ENCODE results near the gene TFF1. TPM values are rescaled to one million over a fixed set of nuclear protein-coding genes. Genes with fewer than 3 reads are reported as not detected.

TFF1 gene
- total RNA-seq, 3 donors from 2014 or later (not counting 1 experiment from before 2014, with no cell fraction given): not detected

DNA sequence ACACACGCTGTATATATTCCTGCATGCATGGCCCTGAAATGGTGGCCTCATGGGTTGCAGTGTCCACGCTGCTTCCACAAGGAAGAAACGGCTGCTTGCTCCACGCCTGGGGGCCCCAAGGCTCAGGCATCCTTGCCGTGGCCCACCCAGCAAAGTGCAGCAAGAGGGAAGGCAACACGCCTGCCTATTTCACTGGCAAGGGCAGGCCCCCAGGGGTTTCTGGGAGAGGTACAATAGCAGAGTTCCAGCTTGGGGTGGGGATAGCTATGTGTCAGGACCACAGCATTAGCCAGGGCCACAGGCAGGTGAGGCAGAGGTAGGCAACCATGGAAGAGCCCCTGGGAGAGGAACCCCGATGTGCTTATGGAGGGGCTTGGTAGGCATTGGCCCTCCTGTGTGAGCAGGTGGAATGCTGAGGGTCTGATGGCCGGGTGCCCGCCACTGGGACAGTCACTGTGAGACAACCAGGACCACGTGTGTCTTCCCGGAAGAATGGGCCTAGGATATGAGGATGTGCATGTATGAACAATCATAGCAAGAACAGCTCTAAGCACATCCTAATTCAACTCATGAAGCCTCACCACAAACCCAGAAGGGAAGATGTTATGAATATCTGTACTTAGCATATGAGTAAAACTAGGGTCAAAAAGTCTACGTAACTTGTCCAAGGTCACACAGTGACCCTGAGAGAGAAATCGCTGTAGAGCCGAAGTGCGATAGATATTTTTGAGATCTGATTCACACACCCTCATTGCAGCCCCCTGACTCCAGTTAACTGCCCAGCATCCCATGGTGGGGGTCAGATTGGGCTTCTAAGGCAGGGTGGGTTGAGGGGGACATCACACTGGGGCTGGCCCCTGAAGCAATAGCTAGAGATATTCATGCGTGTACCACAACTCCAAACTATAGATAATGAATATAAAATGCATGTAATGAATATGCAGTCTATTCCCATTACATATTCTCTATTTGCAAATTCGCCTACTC lies 27.3 kb downstream of the TFF1 start:
- intact Hi-C loops (cut with micrococcal nuclease): loop anchor here (1.0 to 10.0 kb wide), 2 partner anchors 111 to 186 kb away; no protein-coding TSS in a partner anchor
- Mint-ChIP-seq H3K4me1 (peaks cover 6 to 8% of the 10 kb centered on the region in 2 donors), H3K27me3 (ENCODE audit: low read depth in 2 of 2) (peaks cover 15 to 53% of the 10 kb centered on the region in 2 donors), H3K36me3 (no peaks in the 10 kb centered on the region), H3K27ac (no peak overlapping the region), H3K9me3 (no peaks in the 10 kb centered on the region), H3K4me3 (no peak overlapping the region)
- peaks cover 6% of the 10 kb centered on the region for H3K27me3 ChIP-seq (ENCODE audit: control insufficient read depth, insufficient read depth, low read length)
- H3K36me3 ChIP-seq (ENCODE audit: control insufficient read depth, insufficient read depth, low read length): no peaks in the 10 kb centered on the region
- no peaks in the 10 kb centered on the region for H3K9me3 ChIP-seq (ENCODE audit: control insufficient read depth, insufficient read depth, low read length)
- ATAC-seq: no peak
- TF ChIP-seq, protein P1, sequence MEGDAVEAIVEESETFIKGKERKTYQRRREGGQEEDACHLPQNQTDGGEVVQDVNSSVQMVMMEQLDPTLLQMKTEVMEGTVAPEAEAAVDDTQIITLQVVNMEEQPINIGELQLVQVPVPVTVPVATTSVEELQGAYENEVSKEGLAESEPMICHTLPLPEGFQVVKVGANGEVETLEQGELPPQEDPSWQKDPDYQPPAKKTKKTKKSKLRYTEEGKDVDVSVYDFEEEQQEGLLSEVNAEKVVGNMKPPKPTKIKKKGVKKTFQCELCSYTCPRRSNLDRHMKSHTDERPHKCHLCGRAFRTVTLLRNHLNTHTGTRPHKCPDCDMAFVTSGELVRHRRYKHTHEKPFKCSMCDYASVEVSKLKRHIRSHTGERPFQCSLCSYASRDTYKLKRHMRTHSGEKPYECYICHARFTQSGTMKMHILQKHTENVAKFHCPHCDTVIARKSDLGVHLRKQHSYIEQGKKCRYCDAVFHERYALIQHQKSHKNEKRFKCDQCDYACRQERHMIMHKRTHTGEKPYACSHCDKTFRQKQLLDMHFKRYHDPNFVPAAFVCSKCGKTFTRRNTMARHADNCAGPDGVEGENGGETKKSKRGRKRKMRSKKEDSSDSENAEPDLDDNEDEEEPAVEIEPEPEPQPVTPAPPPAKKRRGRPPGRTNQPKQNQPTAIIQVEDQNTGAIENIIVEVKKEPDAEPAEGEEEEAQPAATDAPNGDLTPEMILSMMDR (IDR thresholded peaks at IDR 0.05): no peak
- no peak overlapping the region for H3K4me3 ChIP-seq (ENCODE audit: low read length)
- 89% methylated on average over 16 of the region's 17 CpGs for WGBS (ENCODE audit: insufficient coverage)
- no peak for DNase-seq
- no peak overlapping the region for H3K27ac ChIP-seq (ENCODE audit: low read length)
- peaks cover 8% of the 10 kb centered on the region for H3K4me1 ChIP-seq (ENCODE audit: control insufficient read depth, insufficient read depth, low read length)

DNA sequence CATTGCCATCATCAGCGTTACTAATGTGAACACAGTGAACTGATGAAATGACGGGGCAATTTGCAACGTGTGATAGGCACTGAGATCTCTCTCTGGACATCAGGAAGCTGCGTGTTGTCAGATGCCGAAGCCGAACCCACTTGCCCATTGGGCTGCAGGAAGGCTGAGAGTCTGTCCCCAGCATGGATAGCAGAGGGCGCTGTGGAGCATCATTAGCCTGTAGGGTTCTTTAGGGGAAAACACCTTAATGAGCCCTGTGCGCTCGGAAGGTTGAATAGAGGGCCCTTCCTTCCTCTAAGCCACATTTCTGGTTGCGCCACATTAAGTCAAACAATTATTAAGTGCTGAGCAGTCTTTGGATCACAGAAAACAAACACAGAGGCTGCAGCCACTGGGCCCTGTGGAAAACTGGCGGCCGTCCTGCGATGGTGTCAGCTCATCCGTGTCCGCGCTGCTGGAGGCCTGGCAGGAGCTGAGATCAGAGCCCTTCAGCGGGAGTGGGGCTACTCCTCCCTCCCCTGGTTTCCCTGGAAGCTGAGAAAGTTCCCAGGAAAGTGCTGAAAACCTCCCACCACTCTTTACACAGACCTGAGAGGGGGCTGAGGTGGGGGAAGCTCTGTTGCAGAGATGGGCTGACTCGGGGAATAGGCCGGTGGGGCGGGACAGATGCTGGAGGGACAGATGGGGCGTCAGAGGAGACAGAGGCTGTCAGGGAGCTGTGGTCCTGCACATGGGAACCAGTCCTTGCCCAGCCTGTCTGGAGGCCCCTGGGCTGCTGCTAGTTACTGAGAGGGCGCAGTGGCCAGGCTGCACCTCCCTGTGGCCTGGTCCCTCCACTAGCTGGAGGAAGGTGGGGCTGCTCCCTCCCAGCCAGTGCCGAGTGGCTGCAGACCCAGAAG lies 28.3 kb downstream of the TFF1 start:
- DNase-seq: peak; percentile 71 to 94
- Mint-ChIP-seq H3K4me1 (peaks cover 6 to 8% of the 10 kb centered on the region in 2 donors), H3K27ac (no peak overlapping the region), H3K9me3 (no peaks in the 10 kb centered on the region), H3K4me3 (no peak overlapping the region), H3K36me3 (no peaks in the 10 kb centered on the region), H3K27me3 (ENCODE audit: low read depth in 2 of 2) (peaks cover 19 to 58% of the 10 kb centered on the region in 2 donors)
- Histone ChIP-seq H3K36me3 (ENCODE audit: control insufficient read depth, insufficient read depth, low read length) (no peaks in the 10 kb centered on the region), H3K4me1 (ENCODE audit: control insufficient read depth, insufficient read depth, low read length) (peaks cover 8% of the 10 kb centered on the region), H3K9me3 (ENCODE audit: control insufficient read depth, insufficient read depth, low read length) (no peaks in the 10 kb centered on the region), H3K27ac (ENCODE audit: low read length) (no peak overlapping the region), H3K27me3 (ENCODE audit: control insufficient read depth, insufficient read depth, low read length) (peaks cover 6% of the 10 kb centered on the region), H3K4me3 (ENCODE audit: low read length) (no peak overlapping the region)
- peak; percentile 83 to 100 (median 99) for ATAC-seq
- TF ChIP-seq, protein P1 (IDR thresholded peaks at IDR 0.05): peak; percentile 70
- intact Hi-C loops (cut with micrococcal nuclease): loop anchor here (1.0 to 10.0 kb wide), 2 partner anchors 112 to 187 kb away; no protein-coding TSS in a partner anchor
- 58% methylated on average over 22 of the region's 23 CpGs for WGBS (ENCODE audit: insufficient coverage)

DNA sequence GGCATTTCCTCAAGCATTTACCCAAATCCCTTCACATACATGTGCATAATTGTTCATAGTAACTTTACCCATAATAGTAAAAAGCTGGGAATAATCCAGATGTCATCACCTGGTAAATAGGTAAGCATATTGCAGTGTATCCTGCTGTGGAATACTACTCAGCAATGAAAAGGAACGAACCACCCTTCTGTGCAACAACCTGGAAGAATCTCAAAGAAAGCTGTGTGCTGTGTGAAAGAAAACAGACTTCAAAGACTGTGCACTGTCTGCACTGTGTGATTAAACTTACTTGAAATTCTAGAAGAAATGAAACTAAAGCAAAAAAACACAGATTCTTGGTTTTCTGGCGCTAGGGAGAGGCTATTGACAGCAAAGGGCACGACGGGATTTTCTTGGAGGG lies 29.1 kb downstream of the TFF1 start:
- TF ChIP-seq, protein P1 (IDR thresholded peaks at IDR 0.05): no peak
- H3K4me1 Mint-ChIP-seq: peaks cover 6 to 8% of the 10 kb centered on the region in 2 donors
- H3K27me3 Mint-ChIP-seq (ENCODE audit: low read depth in 2 of 2): peaks cover 23 to 66% of the 10 kb centered on the region in 2 donors
- no peaks in the 10 kb centered on the region for H3K36me3 Mint-ChIP-seq
- Histone ChIP-seq H3K36me3 (ENCODE audit: control insufficient read depth, insufficient read depth, low read length) (no peaks in the 10 kb centered on the region), H3K27ac (ENCODE audit: low read length) (no peak overlapping the region), H3K4me3 (ENCODE audit: low read length) (no peak overlapping the region), H3K4me1 (ENCODE audit: control insufficient read depth, insufficient read depth, low read length) (peaks cover 8% of the 10 kb centered on the region), H3K27me3 (ENCODE audit: control insufficient read depth, insufficient read depth, low read length) (peaks cover 6% of the 10 kb centered on the region), H3K9me3 (ENCODE audit: control insufficient read depth, insufficient read depth, low read length) (no peaks in the 10 kb centered on the region)
- DNase-seq (no peak), ATAC-seq (no peak)
- H3K27ac Mint-ChIP-seq: no peak overlapping the region
- no peaks in the 10 kb centered on the region for H3K9me3 Mint-ChIP-seq
- no peak overlapping the region for H3K4me3 Mint-ChIP-seq
- intact Hi-C loops (cut with micrococcal nuclease): loop anchor here (10.0 kb wide), 1 partner anchor 188 kb away; no protein-coding TSS in a partner anchor
- WGBS (ENCODE audit: insufficient coverage): 94% methylated on average over 4 of the region's 4 CpGs
